ENCODE measurements around the gene HDGFL1.

DNA sequence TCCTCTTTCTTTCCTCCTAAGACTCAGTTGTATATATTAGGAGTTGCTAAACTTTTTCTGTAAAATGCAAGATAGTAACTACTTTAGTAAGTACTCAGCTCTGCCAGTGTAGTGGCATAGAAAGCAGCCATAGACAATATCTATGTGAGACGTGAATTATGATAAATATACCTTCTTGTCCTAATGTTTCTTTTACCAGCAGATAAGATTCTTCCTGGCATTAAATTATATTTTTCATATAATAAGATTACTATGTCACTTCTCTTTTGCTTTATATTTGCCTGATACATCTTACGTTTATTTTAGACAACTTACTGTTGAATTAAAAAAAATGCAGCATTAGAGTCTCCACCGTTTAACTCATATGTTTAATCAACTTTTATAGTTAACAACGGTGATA lies 51.7 kb downstream of the HDGFL1 start:
- TF ChIP-seq, protein P1, sequence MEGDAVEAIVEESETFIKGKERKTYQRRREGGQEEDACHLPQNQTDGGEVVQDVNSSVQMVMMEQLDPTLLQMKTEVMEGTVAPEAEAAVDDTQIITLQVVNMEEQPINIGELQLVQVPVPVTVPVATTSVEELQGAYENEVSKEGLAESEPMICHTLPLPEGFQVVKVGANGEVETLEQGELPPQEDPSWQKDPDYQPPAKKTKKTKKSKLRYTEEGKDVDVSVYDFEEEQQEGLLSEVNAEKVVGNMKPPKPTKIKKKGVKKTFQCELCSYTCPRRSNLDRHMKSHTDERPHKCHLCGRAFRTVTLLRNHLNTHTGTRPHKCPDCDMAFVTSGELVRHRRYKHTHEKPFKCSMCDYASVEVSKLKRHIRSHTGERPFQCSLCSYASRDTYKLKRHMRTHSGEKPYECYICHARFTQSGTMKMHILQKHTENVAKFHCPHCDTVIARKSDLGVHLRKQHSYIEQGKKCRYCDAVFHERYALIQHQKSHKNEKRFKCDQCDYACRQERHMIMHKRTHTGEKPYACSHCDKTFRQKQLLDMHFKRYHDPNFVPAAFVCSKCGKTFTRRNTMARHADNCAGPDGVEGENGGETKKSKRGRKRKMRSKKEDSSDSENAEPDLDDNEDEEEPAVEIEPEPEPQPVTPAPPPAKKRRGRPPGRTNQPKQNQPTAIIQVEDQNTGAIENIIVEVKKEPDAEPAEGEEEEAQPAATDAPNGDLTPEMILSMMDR (IDR thresholded peaks at IDR 0.05), result no peak
- no peak for TF ChIP-seq POLR2A (IDR thresholded peaks at IDR 0.05)
